ENCODE data around the gene PLA2G2F. TPM values are rescaled to one million over a fixed set of nuclear protein-coding genes. Genes with fewer than 3 reads are reported as not detected.
A peak's percentile ranks its signal among the peaks of the same experiment; 100 is the strongest.

Gene PLA2G2F
- total and polyA plus RNA-seq, 9 of the 15 experiments (the other 6 are each of a cell fraction or from before 2014, with no cell fraction given): not detected

DNA sequence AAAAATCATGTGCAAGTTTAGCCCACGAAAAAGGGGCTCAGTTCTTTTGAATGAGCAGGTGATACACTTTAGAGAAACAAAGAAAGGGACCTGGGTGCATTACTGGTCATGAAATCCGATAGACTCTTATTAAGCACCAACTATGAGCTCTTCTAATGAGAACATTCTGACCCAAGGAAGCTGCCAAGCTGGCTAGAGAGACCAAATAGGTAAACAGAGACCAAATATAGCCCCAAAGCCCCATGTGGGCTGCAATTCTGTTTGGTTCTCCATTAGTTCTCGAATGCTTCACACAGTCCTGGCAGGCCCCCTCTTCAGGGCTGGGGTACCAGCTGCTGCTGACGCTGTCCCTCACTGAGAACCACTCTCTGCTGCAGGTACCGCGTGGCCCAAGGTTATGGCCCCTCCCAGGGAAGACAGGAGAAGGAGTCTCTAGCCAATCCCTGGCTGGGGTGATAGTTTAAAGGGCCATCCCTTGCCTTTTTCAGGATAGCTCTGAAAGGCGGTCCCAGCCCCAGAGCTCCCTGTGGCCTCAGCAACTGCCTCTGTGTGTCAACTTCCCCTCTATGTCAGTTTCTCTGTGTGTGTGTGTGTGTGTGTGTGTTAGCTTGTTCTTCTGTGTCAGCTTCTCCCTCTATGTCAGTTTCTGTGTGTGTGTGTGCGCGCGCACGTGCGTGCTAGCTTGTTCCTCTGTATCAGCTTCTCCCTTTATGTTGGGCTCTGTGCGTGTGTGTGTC is 39.7 kb downstream of the PLA2G2F start:
- Histone ChIP-seq H3K27me3 (ENCODE audit: control insufficient read depth in 2 of 2, insufficient read depth in 2 of 2, low read length in 2 of 2) (no peaks in the 10 kb centered on the region), H2AFZ (ENCODE audit: low read depth, low read length) (peak overlapping the region; percentile 41), H3K36me3 (ENCODE audit: control insufficient read depth, insufficient read depth, low read length) (no peaks in the 10 kb centered on the region), H3K4me2 (ENCODE audit: insufficient read depth, low read length) (no peak overlapping the region), H3K9me1 (ENCODE audit: control insufficient read depth, insufficient read depth, low read length) (no peaks in the 10 kb centered on the region), H3K9me3 (replicated peaks; ENCODE audit: control insufficient read depth, insufficient read depth, low read depth, low read length) (peaks cover 7% of the 10 kb centered on the region), H3K9ac (ENCODE audit: insufficient read depth in 1 of 2, low read depth in 2 of 2, low read length in 2 of 2) (no peak overlapping the region), H3K79me2 (ENCODE audit: control insufficient read depth, insufficient read depth, low read length) (no peaks in the 10 kb centered on the region), H3K4me1 (replicated peaks in 1 of 2; ENCODE audit: control insufficient read depth in 2 of 2, insufficient read depth in 2 of 2, low read length in 2 of 2) (peaks cover 15 to 27% of the 10 kb centered on the region in 2 experiments), H3K27ac (ENCODE audit: extremely low read depth, low read depth, low read length) (no peak overlapping the region), H4K20me1 (replicated peaks; ENCODE audit: control insufficient read depth, insufficient read depth, low read length) (no peaks in the 10 kb centered on the region), H3K4me3 (no peak overlapping the region)
- ATAC-seq (peak; percentile 68), DNase-seq (ENCODE audit: extremely low read depth in 1 of 4, low spot score in 3 of 4) (no peak), FAIRE-seq (no peak)
- TF ChIP-seq FOXK2 (conservative IDR thresholded peaks at IDR 0.05 in 1 of 2, IDR thresholded peaks at IDR 0.05 in 1 of 2; ENCODE audit: low read depth in 2 of 2) (no peak), PRPF4 (IDR thresholded peaks at IDR 0.05; ENCODE audit: insufficient read depth, low read depth, low read length, poor library complexity, severe bottlenecking) (no peak), GTF2F1 (IDR thresholded peaks at IDR 0.05; ENCODE audit: low read depth, low read length) (no peak), ZNF143 (CRISPR knock-in tag; IDR thresholded peaks at IDR 0.05) (no peak), STAT5A (IDR thresholded peaks at IDR 0.05; ENCODE audit: borderline replicate concordance, low read length) (no peak)
- TF ChIP-seq, protein P1, sequence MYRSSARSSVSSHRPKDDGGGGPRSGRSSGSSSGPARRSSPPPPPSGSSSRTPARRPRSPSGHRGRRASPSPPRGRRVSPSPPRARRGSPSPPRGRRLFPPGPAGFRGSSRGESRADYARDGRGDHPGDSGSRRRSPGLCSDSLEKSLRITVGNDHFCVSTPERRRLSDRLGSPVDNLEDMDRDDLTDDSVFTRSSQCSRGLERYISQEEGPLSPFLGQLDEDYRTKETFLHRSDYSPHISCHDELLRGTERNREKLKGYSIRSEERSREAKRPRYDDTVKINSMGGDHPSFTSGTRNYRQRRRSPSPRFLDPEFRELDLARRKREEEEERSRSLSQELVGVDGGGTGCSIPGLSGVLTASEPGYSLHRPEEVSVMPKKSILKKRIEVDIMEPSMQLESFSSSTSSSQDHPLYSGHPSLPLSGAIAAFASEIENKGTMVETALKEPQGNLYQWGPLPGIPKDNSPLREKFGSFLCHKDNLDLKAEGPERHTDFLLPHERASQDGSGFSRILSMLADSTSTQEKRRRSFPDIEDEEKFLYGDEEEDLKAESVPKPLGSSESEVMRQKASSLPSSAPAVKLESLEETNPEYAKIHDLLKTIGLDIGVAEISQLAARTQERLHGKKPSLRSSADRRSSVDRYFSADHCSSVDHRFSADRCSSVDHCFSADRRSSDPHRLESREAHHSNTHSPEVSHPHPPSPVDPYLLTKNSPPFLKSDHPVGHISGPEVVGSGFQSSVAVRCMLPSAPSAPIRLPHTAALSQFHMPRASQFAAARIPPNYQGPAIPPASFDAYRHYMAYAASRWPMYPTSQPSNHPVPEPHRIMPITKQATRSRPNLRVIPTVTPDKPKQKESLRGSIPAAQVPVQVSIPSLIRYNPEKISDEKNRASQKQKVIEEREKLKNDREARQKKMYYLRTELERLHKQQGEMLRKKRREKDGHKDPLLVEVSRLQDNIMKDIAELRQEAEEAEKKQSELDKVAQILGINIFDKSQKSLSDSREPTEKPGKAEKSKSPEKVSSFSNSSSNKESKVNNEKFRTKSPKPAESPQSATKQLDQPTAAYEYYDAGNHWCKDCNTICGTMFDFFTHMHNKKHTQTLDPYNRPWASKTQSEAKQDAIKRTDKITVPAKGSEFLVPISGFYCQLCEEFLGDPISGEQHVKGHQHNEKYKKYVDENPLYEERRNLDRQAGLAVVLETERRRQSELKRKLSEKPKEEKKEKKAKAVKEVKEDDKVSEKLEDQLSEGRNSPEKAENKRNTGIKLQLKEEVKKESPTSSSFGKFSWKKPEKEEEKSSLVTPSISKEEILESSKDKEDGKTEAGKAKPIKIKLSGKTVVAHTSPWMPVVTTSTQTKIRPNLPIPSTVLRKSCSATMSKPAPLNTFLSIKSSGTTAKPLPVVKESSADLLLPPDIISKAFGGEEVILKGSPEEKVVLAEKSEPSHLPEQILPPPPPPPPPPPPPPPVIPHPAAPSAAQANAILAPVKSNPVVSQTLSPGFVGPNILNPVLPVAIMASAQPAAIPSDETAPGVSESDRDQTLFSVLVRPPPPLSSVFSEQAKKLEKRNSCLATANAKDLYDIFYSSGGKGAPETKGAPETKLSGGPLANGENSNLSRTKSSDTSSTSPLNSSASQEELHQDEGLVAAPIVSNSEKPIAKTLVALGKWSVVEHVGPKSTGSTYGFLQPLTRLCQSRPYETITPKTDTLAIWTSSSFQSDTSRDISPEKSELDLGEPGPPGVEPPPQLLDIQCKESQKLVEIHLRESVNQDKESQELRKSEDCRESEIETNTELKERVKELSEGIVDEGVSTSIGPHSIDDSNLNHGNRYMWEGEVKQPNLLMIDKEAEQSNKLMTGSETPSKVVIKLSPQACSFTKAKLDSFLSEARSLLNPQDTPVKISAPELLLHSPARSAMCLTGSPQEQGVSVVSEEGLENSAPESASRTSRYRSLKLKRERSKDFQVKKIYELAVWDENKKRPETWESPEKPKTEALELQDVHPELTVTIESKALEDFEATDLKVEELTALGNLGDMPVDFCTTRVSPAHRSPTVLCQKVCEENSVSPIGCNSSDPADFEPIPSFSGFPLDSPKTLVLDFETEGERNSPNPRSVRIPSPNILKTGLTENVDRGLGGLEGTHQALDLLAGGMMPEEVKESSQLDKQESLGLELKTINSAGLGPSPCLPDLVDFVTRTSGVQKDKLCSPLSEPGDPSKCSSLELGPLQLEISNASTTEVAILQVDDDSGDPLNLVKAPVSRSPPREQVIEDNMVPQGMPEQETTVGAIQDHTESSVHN (IDR thresholded peaks at IDR 0.05; ENCODE audit: borderline replicate concordance in 1 of 2, low read depth in 1 of 2): no peak
- ChIA-PET POLR2A (interaction anchor here (0.6 to 2.1 kb wide), 6 partner anchors 9 to 110 kb away, joined by 3 to 15 read pairs (median 4); no protein-coding TSS in a partner anchor), CTCF (ENCODE audit: low intra/inter-chr PET ratio) (no interaction called here)
- intact Hi-C loops (cut with micrococcal nuclease): no loop called here
- no TSS peak for BruUV-seq (replicated peaks)
- WGBS (ENCODE audit: insufficient coverage, low coverage, missing lambda C conversion rate): 77% methylated on average over 13 of the region's 13 CpGs
- in situ Hi-C loops (cut with MboI): no loop called here

All from K562 (cell line).